Astrocyte of the spinal cord (primary cell): ENCODE measurements around the gene IL27RA.
A peak's percentile ranks its signal among the peaks of the same experiment; 100 is the strongest.

Experiments used
- DNase-seq: peaks from one replicate; pipeline ENCODE4 v3.0.0; 2011; ENCODE audit warnings: low read depth, low spot score
- H3K4me3 ChIP-seq: 2 replicates; pipeline ENCODE4 v1.5.1; 2011; ENCODE audit warnings: low read depth, mild to moderate bottlenecking, low read length, moderate library complexity
- in situ Hi-C: cut with HindIII; loops from 2 replicates; pipeline ENCODE4 v1.10.0; 2017; ENCODE audit warnings: low sequenced_read_pairs
- TF ChIP-seq, protein P1 (sequence below): IDR thresholded peaks from 2 replicates; pipeline ENCODE4 v1.5.1; 2012; ENCODE audit warnings: low read depth, mild to moderate bottlenecking, low read length, inconsistent platforms

The IL27RA gene

GRCh38 chr19:14070268-14071050, 38.9 kb downstream of the IL27RA start:
- no peak for DNase-seq
- TF ChIP-seq, protein P1, sequence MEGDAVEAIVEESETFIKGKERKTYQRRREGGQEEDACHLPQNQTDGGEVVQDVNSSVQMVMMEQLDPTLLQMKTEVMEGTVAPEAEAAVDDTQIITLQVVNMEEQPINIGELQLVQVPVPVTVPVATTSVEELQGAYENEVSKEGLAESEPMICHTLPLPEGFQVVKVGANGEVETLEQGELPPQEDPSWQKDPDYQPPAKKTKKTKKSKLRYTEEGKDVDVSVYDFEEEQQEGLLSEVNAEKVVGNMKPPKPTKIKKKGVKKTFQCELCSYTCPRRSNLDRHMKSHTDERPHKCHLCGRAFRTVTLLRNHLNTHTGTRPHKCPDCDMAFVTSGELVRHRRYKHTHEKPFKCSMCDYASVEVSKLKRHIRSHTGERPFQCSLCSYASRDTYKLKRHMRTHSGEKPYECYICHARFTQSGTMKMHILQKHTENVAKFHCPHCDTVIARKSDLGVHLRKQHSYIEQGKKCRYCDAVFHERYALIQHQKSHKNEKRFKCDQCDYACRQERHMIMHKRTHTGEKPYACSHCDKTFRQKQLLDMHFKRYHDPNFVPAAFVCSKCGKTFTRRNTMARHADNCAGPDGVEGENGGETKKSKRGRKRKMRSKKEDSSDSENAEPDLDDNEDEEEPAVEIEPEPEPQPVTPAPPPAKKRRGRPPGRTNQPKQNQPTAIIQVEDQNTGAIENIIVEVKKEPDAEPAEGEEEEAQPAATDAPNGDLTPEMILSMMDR, result no peak
- in situ Hi-C loops, result no loop called here
- H3K4me3 ChIP-seq, result no peak overlapping the region

DNA sequence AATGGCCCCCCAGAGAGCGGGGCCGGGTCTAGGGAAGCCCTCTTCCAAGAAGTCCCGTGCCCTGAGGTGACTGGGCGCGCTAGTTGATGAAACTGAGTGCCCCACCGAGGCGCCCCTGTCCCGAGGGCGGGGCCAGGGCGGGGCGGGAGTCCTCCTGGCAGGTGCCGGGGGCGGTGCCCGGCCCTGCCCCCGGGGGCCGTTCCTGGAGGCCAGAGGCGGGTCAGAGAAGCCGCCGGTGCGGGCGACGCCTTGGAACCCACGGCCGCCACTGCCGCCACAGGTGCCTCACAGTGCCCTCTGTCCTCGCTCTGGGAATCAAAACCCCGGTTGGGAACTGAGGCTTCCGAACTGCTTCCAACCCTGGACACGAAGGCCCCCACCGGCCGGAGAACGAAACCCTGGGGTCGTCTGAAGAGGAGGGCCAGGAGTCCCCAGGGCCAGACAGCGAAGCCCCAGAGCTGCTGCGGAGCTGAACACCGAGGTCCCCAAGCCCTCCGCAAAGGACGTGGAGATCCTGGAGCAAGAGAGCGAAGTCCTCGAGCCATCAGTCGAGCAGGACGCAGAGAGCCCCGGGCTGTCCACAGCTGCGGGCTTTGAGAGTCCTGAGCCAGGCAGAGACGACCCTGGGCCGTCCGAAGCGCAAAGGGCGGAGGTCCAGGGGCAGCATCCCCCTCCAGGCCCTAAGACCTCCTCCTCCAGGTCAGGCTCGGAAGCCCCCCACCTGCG, 41.1 kb downstream of the IL27RA start, which contains the start of gene MISP3:
Gene MISP3, plus strand, starts transcription at position 252 of the 726 bp plus-strand sequence. CDS start 524 bp downstream, outside the sequence.
- DNase-seq, result no peak
- in situ Hi-C loops, result no loop called here
- TF ChIP-seq, protein P1, result peak; percentile 12
- H3K4me3 ChIP-seq, result peak within 1 kb of the TSS; percentile 54

- in situ Hi-C loops, result no loop called here
- peak; percentile 76 for DNase-seq
- TF ChIP-seq, protein P1, result peak; percentile 29
- H3K4me3 ChIP-seq, result peak overlapping the region; percentile 54
Observed at GRCh38 chr19:14073261-14073924, 41.8 kb downstream of the IL27RA start.

GRCh38 chr19:14073925-14074838, 42.6 kb downstream of the IL27RA start:
- peak overlapping the region; percentile 54 for H3K4me3 ChIP-seq
- DNase-seq, result no peak
- TF ChIP-seq, protein P1, result no peak
- in situ Hi-C loops, result no loop called here

DNA sequence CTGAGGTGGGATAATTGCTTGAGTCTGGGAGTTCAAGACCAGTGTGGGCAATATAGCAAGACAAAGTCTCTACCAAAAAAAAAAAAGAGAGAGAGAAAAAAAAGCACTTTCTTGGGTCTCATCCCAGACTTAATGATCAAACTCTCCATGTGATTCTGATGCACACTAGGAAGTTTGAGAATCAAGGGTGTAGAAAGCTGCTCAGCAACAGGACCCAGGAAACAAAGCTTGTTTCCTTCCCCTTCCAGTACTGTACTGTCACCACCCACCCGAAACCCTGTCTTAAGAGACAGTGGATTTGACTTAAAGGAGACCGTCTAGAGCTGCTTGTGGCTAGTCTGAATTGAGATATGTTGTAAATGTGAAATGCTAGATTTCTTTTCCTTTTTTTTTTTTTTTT, 46.8 kb downstream of the IL27RA start:
- TF ChIP-seq, protein P1, result no peak
- in situ Hi-C loops, result loop anchor here (25.0 kb wide), 1 partner anchor 191 kb away; the partner anchor contains the start of gene NANOS3
- no peak for DNase-seq
- no peak overlapping the region for H3K4me3 ChIP-seq
